Heart right ventricle (tissue), 16 donors: ENCODE data around the gene TACSTD2. TPM values are rescaled to one million over a fixed set of nuclear protein-coding genes. Genes with fewer than 3 reads are reported as not detected.

ENCODE experiments used
- ATAC-seq, 8 donors: fragments of 200-7000 bp; cut with Tn5 transposase; one replicate each; pipeline ENCODE4 v1.9.1; 2020; ENCODE audit warnings: mild to moderate bottlenecking in 8 of 8, moderate library complexity in 8 of 8, moderate number of reproducible peaks in 1 of 8
- DNase-seq, 2 donors: peaks; one replicate each; pipeline ENCODE4 v3.0.0-alpha.2; 2020
- H3K27ac ChIP-seq, 10 donors: fragments of 200-600 bp; sonication (generic) in 2 of 10; one replicate each; pipeline versions ENCODE4 v1.5.0 to v1.8.0; 2020 to 2022; ENCODE audit warnings: mild to moderate bottlenecking in 3 of 10
- H3K27me3 ChIP-seq, 7 donors: fragments of 200-600 bp; one replicate each; pipeline ENCODE4 v1.8.0; 2021 to 2022; ENCODE audit warnings: mild to moderate bottlenecking in 2 of 7
- H3K36me3 ChIP-seq, 9 donors: fragments of 200-600 bp; sonication (generic) in 1 of 9; one replicate each; pipeline versions ENCODE4 v1.5.0 to v1.8.0; 2020 to 2022; ENCODE audit warnings: mild to moderate bottlenecking in 2 of 9
- H3K4me1 ChIP-seq, 9 donors: fragments of 200-600 bp; sonication (generic) in 1 of 9; one replicate each; pipeline versions ENCODE4 v1.5.0 to v1.8.0; 2020 to 2022; ENCODE audit warnings: mild to moderate bottlenecking in 4 of 9
- H3K4me3 ChIP-seq, 10 donors: fragments of 200-600 bp; sonication (generic) in 2 of 10; one replicate each; pipeline versions ENCODE4 v1.5.0 to v1.8.0; 2020 to 2022; ENCODE audit warnings: mild to moderate bottlenecking in 7 of 10, moderate library complexity in 2 of 10
- H3K9me3 ChIP-seq, 11 donors: fragments of 200-600 bp in 10 of 11; sonication (generic) in 2 of 11; one replicate each; pipeline versions ENCODE4 v1.5.0 to v1.8.0; 2013 to 2022; ENCODE audit warnings: mild to moderate bottlenecking in 2 of 11, control low read depth in 1 of 11, moderate library complexity in 1 of 11
- CTCF ChIP-seq, 9 donors: fragments of 200-600 bp; sonication (generic) in 2 of 9; IDR thresholded peaks; one replicate each; pipeline versions ENCODE4 v1.5.0 to v1.8.0; 2021 to 2022; ENCODE audit warnings: antibody characterized with exemption in 9 of 9, mild to moderate bottlenecking in 5 of 9, moderate library complexity in 1 of 9
- WGBS, 2 donors: extraction: QIAGEN DNeasy Blood & Tissue Kit; methylation state at CpG; one replicate each; pipeline ENCODE4 v1.1.7; 2013; ENCODE audit warnings: inconsistent platforms in 1 of 2; 5-methylcytosine and 5-hydroxymethylcytosine counted together
- intact Hi-C, 10 donors: fragments of 100-400 bp; cut with DNase I; formaldehyde crosslinking; loops; one replicate each; pipeline versions ENCODE4 v1.11.1 to v1.14.2; 2022
- polyA plus RNA-seq, 2 donors: library from polyadenylated mRNA; stranded (reverse); fragments of 200-250 nt; gene quantifications; one replicate each; pipeline ENCODE4 v1.2.3, GENCODE V29; 2013
- total RNA-seq, 10 donors: library from RNA; stranded (reverse); fragmentation: NEBNext Ultra II Directional in 3 of 10; extraction: Animal tissue kit (Norgen Biotek cat#: 25700) in 3 of 10; gene quantifications; one replicate each; pipeline versions ENCODE4 v1.2.1 to v1.2.4, GENCODE V29; 2021 to 2023
- donor health status: Arrhythmogenic right ventricular cardiomyopathy.
- donor health status: ischemic (EF 13 %, LVEDD 7.1; RV severe dilation, severe dysfunction).
- donor health status: healthy with polysubstance abuse.
- donor health status: DM: no; HTN: yes; CAD: no.
- donor health status: DM: no; HTN: no; CAD: no.
- donor health status: ischemic (EF 25% LVEDD 6.9; RV normal size, moderate dysfunction).
- donor health status: ischemic (EF 25% LVEDD 5.7; RV mildly dilated, moderate dysfunction).
- donor health status: healthy.
- donor health status: DM: yes; HTN: yes; CAD: no.
- donor health status: Ischemic cardiomyopathy.
- donor health status: ischemic (EF 35%, LVEDD 5.7; RV mildly dilated, moderate dysfunction).
- donor health status: nonischemic (EF 11% LVEDD 7.7; RV severe dilation, severe dysfunction).
- donor health status: DM: yes; HTN: yes; CAD: no.
- donor health status: PGD.
- donor health status: ischemic (EF 29% LVEDD 5.4; RV normal size, mild dysfunction).
- donor health status: nonischemic (EF 23%, LVEDD 6.1; RV moderate dilation, normal function).

The TACSTD2 gene
- total and polyA plus RNA-seq, 12 donors, result 0.14 to 0.35 (median 0.21) TPM; not detected in 3

DNA sequence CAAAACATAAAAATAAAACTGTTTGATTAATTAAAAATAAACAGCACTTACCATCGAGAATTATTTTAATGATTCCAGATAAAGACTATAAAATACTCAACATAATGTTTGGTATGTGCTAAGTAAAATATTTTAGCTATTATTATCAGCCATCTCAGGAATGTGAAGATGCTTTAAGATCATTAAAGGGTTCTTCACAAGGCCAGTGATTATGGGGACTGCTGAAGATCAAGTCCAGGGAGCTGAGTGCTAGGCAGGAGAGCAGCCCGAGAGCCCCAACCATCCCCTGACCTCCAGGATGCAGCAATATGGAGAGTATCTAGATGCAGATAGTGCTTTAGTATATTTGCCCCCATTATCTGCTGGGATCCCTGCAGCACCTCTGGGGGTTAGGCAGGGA, 4.6 kb upstream of the TACSTD2 start:
- intact Hi-C loops, result no loop called here
- DNase-seq, result no peak
- Histone ChIP-seq H3K4me3 (no peak overlapping the region), H3K36me3 (no peaks in the 10 kb centered on the region), H3K27me3 (peaks cover 0 to 31% (median 12%) of the 10 kb centered on the region in 7 donors), H3K4me1 (peaks cover 3 to 41% (median 11%) of the 10 kb centered on the region in 9 donors), H3K9me3 (no peaks in the 10 kb centered on the region), H3K27ac (no peak overlapping the region)
- WGBS, 2 donors, result 85 to 90% methylated on average over 2 of the region's 2 CpGs
- no peak for ATAC-seq
- no peak for TF ChIP-seq CTCF (IDR thresholded peaks at IDR 0.05)

GRCh38 chr1:58580186-58580585, 3.1 kb upstream of the TACSTD2 start:
- intact Hi-C loops, result no loop called here
- H3K36me3 ChIP-seq, result no peaks in the 10 kb centered on the region
- no peak overlapping the region for H3K4me3 ChIP-seq
- DNase-seq (no peak), ATAC-seq (no peak)
- TF ChIP-seq CTCF (IDR thresholded peaks at IDR 0.05), result no peak
- peaks cover 6 to 42% (median 17%) of the 10 kb centered on the region in 9 donors for H3K4me1 ChIP-seq
- no peak overlapping the region for H3K27ac ChIP-seq
- WGBS, 2 donors, result 48 to 64% methylated on average over 1 of the region's 1 CpG
- no peaks in the 10 kb centered on the region for H3K9me3 ChIP-seq
- H3K27me3 ChIP-seq, result peaks cover 0 to 45% (median 27%) of the 10 kb centered on the region in 7 donors

DNA sequence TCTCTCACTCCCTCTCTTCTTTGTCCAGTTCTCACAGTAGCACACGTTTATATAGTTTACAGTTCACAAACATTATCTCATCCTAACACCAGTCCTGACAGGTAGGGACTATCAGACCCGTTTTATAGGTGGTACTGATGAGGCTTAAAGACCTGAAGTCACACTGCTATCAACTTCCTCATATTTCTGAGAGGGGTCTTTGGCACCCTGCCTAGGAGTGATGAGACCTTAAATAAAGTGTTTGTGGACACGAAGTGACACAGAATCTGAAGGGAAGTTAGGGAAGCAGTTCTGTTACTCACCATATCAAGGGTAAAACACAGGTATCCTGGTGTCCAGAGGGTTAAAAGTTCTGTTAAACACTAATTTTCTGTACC, 590 bp upstream of the TACSTD2 start:
- Histone ChIP-seq H3K4me1 (peaks cover 0 to 27% (median 15%) of the 10 kb centered on the region in 9 donors), H3K9me3 (no peaks in the 10 kb centered on the region), H3K27ac (no peak overlapping the region), H3K4me3 (peak overlapping the region in 6 of 10 donors; percentile 29 to 49 (median 42)), H3K36me3 (no peaks in the 10 kb centered on the region), H3K27me3 (peaks cover 0 to 71% (median 52%) of the 10 kb centered on the region in 7 donors)
- no peak for ATAC-seq
- TF ChIP-seq CTCF (IDR thresholded peaks at IDR 0.05), result no peak
- intact Hi-C loops, result no loop called here
- WGBS, 2 donors, result 15 to 20% methylated on average over 3 of the region's 3 CpGs
- DNase-seq, result no peak

DNA sequence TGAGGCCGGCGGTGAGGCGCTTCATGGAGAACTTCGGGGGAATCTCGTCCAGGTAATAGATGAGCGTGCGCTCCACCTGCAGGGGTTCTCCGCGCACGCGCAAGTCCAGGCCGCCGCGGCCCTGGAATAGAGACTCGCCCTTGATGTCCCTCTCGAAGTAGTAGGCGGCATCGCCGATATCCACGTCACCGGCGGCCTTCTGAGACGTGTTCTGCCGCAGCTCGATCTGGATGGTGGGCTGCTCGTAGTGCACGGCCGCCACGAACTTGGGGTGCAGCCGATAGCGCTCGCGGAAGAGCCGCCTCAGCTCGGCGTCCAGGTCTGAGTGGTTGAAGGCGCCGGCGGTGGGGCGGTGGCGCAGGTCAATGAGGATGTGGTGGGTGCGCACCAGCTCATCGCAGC, 726 bp downstream of the TACSTD2 start:
- Histone ChIP-seq H3K4me3 (peak overlapping the region; percentile 6 to 49 (median 36)), H3K4me1 (peaks cover 0 to 27% (median 15%) of the 10 kb centered on the region in 9 donors), H3K9me3 (no peaks in the 10 kb centered on the region), H3K27me3 (peaks cover 0 to 82% (median 65%) of the 10 kb centered on the region in 7 donors), H3K27ac (no peak overlapping the region), H3K36me3 (no peaks in the 10 kb centered on the region)
- DNase-seq, result no peak
- peak in 1 of 8 donors; percentile 21 for ATAC-seq
- no peak for TF ChIP-seq CTCF (IDR thresholded peaks at IDR 0.05)
- intact Hi-C loops, result no loop called here
- 3 to 6% methylated on average over 43 of the region's 43 CpGs for WGBS, 2 donors
